HEK293T (cell line): Measurements from ENCODE around the gene WWC1.

Source experiments
- ARNT ChIP-seq: fragments of 450-650 bp; IDR thresholded peaks from 2 replicates; pipeline ENCODE4 v1.6.1; 2017; ENCODE audit warnings: mild to moderate bottlenecking
- BHLHE40 ChIP-seq: fragments of 450-650 bp; IDR thresholded peaks from 2 replicates; pipeline ENCODE4 v1.6.1; 2016; ENCODE audit warnings: mild to moderate bottlenecking, moderate library complexity, borderline replicate concordance
- CTBP1 ChIP-seq: fragments of 450-650 bp; IDR thresholded peaks from 2 replicates; pipeline ENCODE4 v1.6.1; 2016; ENCODE audit warnings: borderline replicate concordance
- ELF4 ChIP-seq: fragments of 450-650 bp; IDR thresholded peaks from 2 replicates; pipeline ENCODE4 v1.6.1; 2017; ENCODE audit warnings: antibody characterized with exemption
- FOXA1 ChIP-seq: fragments of 450-650 bp; IDR thresholded peaks from 2 replicates; pipeline ENCODE4 v1.6.1; 2016; ENCODE audit warnings: mild to moderate bottlenecking
- FOXK2 ChIP-seq: fragments of 450-650 bp; IDR thresholded peaks from 2 replicates; pipeline ENCODE4 v1.6.1; 2016; ENCODE audit warnings: mild to moderate bottlenecking
- FOXM1 ChIP-seq: fragments of 450-650 bp; IDR thresholded peaks from 2 replicates; pipeline ENCODE4 v1.6.1; 2017; ENCODE audit warnings: mild to moderate bottlenecking, borderline replicate concordance
- SP1 ChIP-seq: fragments of 450-650 bp; IDR thresholded peaks from 2 replicates; pipeline ENCODE4 v1.6.1; 2017
- SUZ12 ChIP-seq: fragments of 450-650 bp; IDR thresholded peaks from 2 replicates; pipeline ENCODE4 v1.6.1; 2016; ENCODE audit warnings: mild to moderate bottlenecking
- TARDBP ChIP-seq: fragments of 450-650 bp; IDR thresholded peaks from 2 replicates; pipeline ENCODE4 v1.6.1; 2016
- ZNF384 ChIP-seq: fragments of 450-650 bp; IDR thresholded peaks from 2 replicates; pipeline ENCODE4 v1.6.1; 2016

DNA sequence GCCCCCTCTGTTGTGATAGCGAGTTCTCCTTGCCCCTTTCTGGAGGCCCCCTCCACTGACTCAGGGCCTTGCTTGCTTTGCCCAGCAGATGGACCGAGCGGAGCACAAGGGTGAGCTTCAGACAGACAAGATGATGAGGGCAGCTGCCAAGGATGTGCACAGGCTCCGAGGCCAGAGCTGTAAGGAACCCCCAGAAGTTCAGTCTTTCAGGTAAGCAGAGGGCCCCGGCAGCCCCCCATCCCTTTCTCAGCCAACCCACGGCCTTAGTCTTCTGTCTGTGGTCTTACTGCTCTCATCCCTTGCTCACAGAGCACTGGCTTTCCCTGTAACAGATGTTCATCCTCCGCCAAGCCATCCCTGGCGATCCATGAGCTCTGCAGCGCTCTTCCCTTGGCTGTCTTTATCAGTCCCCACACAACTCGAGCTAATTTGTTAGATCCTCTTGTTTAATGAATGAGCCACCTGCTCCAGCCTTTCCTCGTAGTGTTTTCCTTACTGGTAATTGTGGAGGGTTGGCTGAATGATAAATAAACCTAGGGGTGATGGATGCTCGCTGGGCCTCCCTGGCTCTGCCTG is 176.4 kb downstream of the WWC1 start:
- no peak for TF ChIP-seq BHLHE40
- TF ChIP-seq FOXK2, result no peak
- no peak for TF ChIP-seq TARDBP
- no peak for TF ChIP-seq SP1
- TF ChIP-seq FOXM1, result no peak
- TF ChIP-seq ZNF384, result no peak
- TF ChIP-seq ELF4, result no peak
- TF ChIP-seq CTBP1, result no peak
- no peak for TF ChIP-seq SUZ12
- TF ChIP-seq FOXA1, result no peak
- no peak for TF ChIP-seq ARNT
